GM18502 (cell line): ENCODE data around the gene AKT2.
"Not testable (repeated sequence)": the region's sequence is repeated elsewhere in the genome, so short reads cannot be mapped to it uniquely, and the experiment has no call there.

Experiments used
- ATAC-seq: cut with Tn5 transposase; IDR thresholded peaks from one replicate; pipeline ENCODE4 v1.9.1; 2021; ENCODE audit warnings: mild to moderate bottlenecking; ENCODE audit not compliant: unreplicated experiment, poor library complexity

AKT2 gene

GRCh38 chr19:40223135-40223822 lies 61.9 kb downstream of the AKT2 start:
- ATAC-seq: no peak

- ATAC-seq: no peak
Measured at GRCh38 chr19:40221858-40222619, 63.1 kb downstream of the AKT2 start.

- ATAC-seq: no peak
Measured at GRCh38 chr19:40220674-40221073, 64.5 kb downstream of the AKT2 start.

- no peak for ATAC-seq
Measured at GRCh38 chr19:40219721-40220276, 65.3 kb downstream of the AKT2 start.

- not testable (repeated sequence) for ATAC-seq
Measured at GRCh38 chr19:40219029-40219428, 66.1 kb downstream of the AKT2 start.

- ATAC-seq: no peak
Measured at GRCh38 chr19:40217934-40218890, 66.9 kb downstream of the AKT2 start, which contains the start of gene TTC9B. Gene TTC9B (minus strand): TSS chr19:40218384. CDS start chr19:40218381, 3 bp downstream.

GRCh38 chr19:40217027-40217810 lies 67.9 kb downstream of the AKT2 start:
- no peak for ATAC-seq

- ATAC-seq: no peak
Measured at GRCh38 chr19:40216777-40217026, 68.4 kb downstream of the AKT2 start.

- ATAC-seq: no peak
Measured at GRCh38 chr19:40216013-40216776, 69.0 kb downstream of the AKT2 start.

GRCh38 chr19:40214936-40215335 lies 70.2 kb downstream of the AKT2 start:
- no peak for ATAC-seq

- ATAC-seq: no peak
Measured at GRCh38 chr19:40213882-40214570, 71.1 kb downstream of the AKT2 start.

GRCh38 chr19:40213251-40213829 lies 71.8 kb downstream of the AKT2 start:
- no peak for ATAC-seq

GRCh38 chr19:40210889-40211288 lies 74.3 kb downstream of the AKT2 start:
- ATAC-seq: no peak

GRCh38 chr19:40208602-40209001 lies 76.5 kb downstream of the AKT2 start:
- no peak for ATAC-seq

GRCh38 chr19:40205760-40206159 lies 79.4 kb downstream of the AKT2 start:
- no peak for ATAC-seq

- no peak for ATAC-seq
Measured at GRCh38 chr19:40204381-40204780, 80.8 kb downstream of the AKT2 start.

GRCh38 chr19:40200341-40201099 lies 84.6 kb downstream of the AKT2 start:
- no peak for ATAC-seq
